Lower leg skin (tissue), 3 donors: ENCODE results near the gene POU2AF1.

Experiments
- POLR2A ChIP-seq, 2 donors: fragments of 450-650 bp; IDR thresholded peaks; one replicate each; pipeline ENCODE4 v1.6.1; 2016 to 2017; ENCODE audit warnings: antibody characterized with exemption in 2 of 2, mild to moderate bottlenecking in 1 of 2, moderate library complexity in 1 of 2
- TF ChIP-seq, protein P1 (sequence below), 3 donors: fragments of 450-650 bp; IDR thresholded peaks; one replicate each; pipeline ENCODE4 v1.5.1; 2016; ENCODE audit warnings: antibody characterized with exemption in 3 of 3, mild to moderate bottlenecking in 3 of 3, moderate library complexity in 2 of 3

DNA sequence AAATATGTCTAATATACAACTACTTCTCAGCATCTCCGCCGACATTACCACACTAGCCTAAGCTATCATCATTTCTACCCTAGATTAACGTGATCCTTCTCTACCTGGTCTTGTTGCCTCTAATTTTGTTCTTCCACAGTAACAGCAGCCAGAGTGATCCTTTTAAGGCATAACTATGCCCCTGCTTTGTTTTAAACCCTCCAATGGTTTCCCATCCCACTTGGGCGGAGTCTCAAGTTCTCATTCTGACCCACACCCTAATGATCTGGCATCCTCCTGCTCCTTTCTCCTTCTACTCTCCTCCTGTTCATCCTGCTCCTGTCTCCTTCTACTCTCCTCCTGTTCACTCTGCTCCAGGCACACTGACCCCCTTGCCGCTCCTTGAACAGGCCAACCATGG lies 31.9 kb upstream of the POU2AF1 start:
- TF ChIP-seq POLR2A (IDR thresholded peaks at IDR 0.05) = no peak
- TF ChIP-seq, protein P1, sequence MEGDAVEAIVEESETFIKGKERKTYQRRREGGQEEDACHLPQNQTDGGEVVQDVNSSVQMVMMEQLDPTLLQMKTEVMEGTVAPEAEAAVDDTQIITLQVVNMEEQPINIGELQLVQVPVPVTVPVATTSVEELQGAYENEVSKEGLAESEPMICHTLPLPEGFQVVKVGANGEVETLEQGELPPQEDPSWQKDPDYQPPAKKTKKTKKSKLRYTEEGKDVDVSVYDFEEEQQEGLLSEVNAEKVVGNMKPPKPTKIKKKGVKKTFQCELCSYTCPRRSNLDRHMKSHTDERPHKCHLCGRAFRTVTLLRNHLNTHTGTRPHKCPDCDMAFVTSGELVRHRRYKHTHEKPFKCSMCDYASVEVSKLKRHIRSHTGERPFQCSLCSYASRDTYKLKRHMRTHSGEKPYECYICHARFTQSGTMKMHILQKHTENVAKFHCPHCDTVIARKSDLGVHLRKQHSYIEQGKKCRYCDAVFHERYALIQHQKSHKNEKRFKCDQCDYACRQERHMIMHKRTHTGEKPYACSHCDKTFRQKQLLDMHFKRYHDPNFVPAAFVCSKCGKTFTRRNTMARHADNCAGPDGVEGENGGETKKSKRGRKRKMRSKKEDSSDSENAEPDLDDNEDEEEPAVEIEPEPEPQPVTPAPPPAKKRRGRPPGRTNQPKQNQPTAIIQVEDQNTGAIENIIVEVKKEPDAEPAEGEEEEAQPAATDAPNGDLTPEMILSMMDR (IDR thresholded peaks at IDR 0.05) = no peak
